IPS DF 6.9 (cell line): Measurements from ENCODE around the gene FBXL17.

ENCODE experiments used
- DNase-seq: peaks from one replicate; pipeline ENCODE4 v3.0.0-alpha.2; 2013; ENCODE audit warnings: low read depth, low spot score
- H3K27ac ChIP-seq: one replicate; pipeline ENCODE4 v1.5.1; 2013; ENCODE audit warnings: low read length, control low read depth
- H3K27me3 ChIP-seq: 2 replicates; pipeline ENCODE4 v1.6.1; 2013; ENCODE audit warnings: mild to moderate bottlenecking, low read length; ENCODE audit not compliant: control insufficient read depth, insufficient read depth
- H3K36me3 ChIP-seq: 2 replicates; pipeline ENCODE4 v1.6.1; 2013; ENCODE audit warnings: low read length; ENCODE audit not compliant: control insufficient read depth, insufficient read depth
- H3K4me1 ChIP-seq: 2 replicates; pipeline ENCODE4 v1.6.1; 2013; ENCODE audit warnings: low read length; ENCODE audit not compliant: control insufficient read depth, insufficient read depth
- H3K4me3 ChIP-seq: 2 replicates; pipeline ENCODE4 v1.5.1; 2013; ENCODE audit warnings: mild to moderate bottlenecking, low read length
- H3K9me3 ChIP-seq: 2 replicates; pipeline ENCODE4 v1.6.1; 2013; ENCODE audit warnings: low read length, inconsistent platforms; ENCODE audit not compliant: control insufficient read depth, insufficient read depth
- WGBS: extraction: QIAGEN DNeasy Blood & Tissue Kit; methylation state at CpG from one replicate; pipeline ENCODE4 v1.1.7; 2013; ENCODE audit warnings: mixed read lengths, missing lambda C conversion rate; ENCODE audit not compliant: insufficient read length, insufficient coverage; 5-methylcytosine and 5-hydroxymethylcytosine counted together

The FBXL17 gene

DNA sequence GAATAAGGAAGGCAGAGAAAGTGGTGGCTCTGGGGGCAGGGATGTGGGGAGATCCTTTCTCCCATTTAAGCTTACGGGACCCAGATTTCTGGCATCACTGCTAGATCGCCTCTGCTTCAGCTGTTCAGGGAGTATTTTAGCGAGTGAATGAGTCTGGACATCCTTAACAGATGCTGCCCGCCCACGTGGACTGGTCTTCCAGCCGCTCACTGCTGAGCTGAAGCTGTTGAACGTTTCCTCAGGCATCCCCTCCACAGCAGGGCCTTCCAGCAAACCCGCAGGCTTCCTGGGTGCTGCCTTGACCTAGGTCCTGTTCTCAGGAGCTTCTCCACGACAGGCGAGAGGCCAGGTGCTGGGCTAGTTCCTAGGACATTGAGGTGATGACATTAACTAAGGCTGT, 566.8 kb downstream of the FBXL17 start:
- Histone ChIP-seq H3K27ac (no peak overlapping the region), H3K4me3 (no peak overlapping the region), H3K9me3 (no peaks in the 10 kb centered on the region), H3K27me3 (no peaks in the 10 kb centered on the region), H3K4me1 (no peaks in the 10 kb centered on the region; the same call in 1 of the 2 replicates), H3K36me3 (no peaks in the 10 kb centered on the region)
- WGBS = no CpG with 5 or more reads among the region's 10 CpGs
- DNase-seq = no peak

DNA sequence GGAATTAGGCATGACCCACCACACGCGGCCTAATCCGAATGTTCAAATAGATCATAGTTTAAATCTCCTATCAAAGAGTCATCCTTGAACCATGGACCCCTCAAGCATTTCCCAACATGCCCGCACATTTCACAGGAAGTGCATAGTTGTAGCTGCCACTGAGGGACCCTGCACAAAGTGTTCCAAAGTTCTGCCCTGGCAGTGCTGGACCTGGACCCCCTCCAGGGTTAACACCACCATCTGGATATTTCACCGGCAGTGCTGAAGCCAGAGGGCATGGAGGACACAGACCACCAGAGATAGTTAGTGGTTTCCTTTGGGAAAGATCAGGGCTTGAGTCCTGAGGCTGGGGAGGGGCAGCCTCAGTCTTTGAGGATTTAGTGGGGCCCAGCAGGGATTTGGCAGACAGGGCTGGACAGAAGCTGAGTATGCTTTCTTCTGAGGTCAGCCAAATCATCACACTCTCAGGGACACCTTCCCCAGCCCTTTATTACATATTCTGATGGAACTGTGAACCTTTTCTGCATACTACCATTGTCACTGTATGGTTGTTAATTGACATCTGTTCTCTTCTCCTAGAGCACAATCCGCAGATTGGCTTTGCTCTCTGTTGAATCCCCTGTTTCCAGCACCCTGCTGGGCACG, 567.6 kb downstream of the FBXL17 start:
- Histone ChIP-seq H3K27ac (no peak overlapping the region), H3K9me3 (no peaks in the 10 kb centered on the region), H3K4me1 (no peaks in the 10 kb centered on the region; the same call in 1 of the 2 replicates), H3K4me3 (no peak overlapping the region), H3K36me3 (no peaks in the 10 kb centered on the region), H3K27me3 (no peaks in the 10 kb centered on the region)
- no peak for DNase-seq
- no CpG with 5 or more reads among the region's 7 CpGs for WGBS

DNA sequence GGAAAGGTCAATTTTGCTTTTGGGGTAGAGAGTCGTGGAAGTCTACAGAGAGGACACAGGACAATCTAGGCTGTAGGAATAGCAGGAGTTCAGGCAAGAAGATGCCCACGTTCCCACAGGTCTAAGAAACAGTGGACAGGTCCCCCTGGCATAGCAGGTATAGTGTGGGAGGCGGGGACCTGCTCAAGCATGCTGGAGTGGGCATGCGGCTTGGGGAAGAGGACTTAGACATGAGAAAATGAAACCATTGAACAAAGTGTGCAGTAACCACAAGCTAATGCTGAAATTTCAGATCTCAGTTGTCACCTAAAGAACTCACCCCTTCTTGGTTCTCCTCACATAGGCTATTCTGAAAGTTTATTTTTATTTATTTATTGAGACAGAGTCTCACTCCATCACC, 568.3 kb downstream of the FBXL17 start:
- Histone ChIP-seq H3K27me3 (no peaks in the 10 kb centered on the region), H3K27ac (no peak overlapping the region), H3K9me3 (no peaks in the 10 kb centered on the region), H3K36me3 (no peaks in the 10 kb centered on the region), H3K4me1 (no peaks in the 10 kb centered on the region; the same call in 1 of the 2 replicates), H3K4me3 (no peak overlapping the region)
- no peak for DNase-seq
- no CpG with 5 or more reads among the region's 4 CpGs for WGBS

DNA sequence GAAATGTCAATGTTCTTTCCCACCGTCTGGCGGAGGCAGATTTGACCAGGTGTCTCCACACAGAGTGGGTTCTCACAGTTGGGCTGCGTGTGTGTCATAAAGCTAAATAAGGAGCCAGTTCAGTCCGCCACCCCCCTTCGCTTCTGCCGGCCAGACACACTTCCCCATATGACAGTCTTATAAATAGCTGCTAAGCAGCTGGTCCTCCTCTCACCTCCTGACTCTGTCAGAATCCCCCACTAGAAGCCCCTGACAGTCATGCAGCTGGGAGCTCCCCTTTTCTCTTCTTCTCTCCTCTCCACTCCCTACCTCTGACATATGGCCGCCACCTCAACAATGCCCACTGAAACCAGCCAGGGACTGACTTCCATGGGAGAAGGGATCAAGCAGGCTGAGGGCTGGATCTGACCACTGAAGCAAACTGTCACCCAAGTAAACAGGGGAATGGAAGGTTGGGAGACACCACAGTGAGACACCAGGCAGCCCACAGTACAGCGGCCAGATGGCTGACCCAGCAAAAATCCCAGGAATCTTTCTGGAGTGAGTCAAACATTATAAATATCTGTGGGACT, 569.2 kb downstream of the FBXL17 start:
- peaks cover 2% of the 10 kb centered on the region; the same call in 1 of the 2 replicates for H3K4me1 ChIP-seq
- H3K4me3 ChIP-seq = no peak overlapping the region
- no peaks in the 10 kb centered on the region for H3K36me3 ChIP-seq
- H3K27me3 ChIP-seq = no peaks in the 10 kb centered on the region
- no CpG with 5 or more reads among the region's 8 CpGs for WGBS
- DNase-seq = no peak
- no peak overlapping the region for H3K27ac ChIP-seq
- H3K9me3 ChIP-seq = no peaks in the 10 kb centered on the region

DNA sequence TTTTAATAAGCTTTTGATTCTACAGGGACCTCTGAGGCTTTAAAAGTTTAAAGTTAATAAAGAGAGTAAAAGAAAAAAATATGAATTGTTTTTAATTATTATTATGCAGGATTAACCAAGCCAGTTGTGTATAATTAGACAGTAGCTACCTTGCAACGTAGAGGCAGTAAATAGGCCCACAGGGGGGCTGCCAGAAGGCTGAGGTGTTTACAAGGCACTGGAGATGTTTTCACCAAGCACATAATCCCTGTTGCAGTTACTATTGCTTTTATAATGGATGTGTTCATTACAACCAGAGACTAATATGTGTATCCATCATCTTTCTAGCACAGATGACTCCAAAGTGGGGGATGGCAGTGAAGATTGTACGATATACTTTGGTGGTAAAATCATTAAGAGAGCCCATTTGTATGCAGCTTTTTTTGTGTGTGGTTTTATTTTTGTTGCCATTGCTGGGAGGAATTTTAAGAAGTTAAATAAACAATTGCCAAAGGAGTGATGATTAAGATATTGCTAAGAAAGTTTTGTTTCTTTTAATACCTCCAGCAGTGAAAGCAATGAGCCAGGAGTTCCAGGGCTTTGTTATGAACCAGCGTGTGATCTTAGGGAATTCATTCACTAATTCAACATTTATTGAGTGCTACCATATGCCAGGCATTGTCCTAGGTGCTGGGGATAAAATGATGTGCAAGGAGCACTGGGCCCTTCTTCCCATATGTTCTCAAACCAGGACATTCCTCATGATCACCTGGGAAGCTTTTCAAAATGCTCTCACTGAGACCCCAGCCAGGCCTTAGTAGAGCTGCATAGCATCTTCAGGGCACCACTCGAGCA, 572.5 kb downstream of the FBXL17 start:
- Histone ChIP-seq H3K4me3 (no peak overlapping the region), H3K4me1 (peaks cover 9% of the 10 kb centered on the region; the same call in 1 of the 2 replicates), H3K36me3 (no peaks in the 10 kb centered on the region), H3K9me3 (no peaks in the 10 kb centered on the region), H3K27ac (no peak overlapping the region), H3K27me3 (no peaks in the 10 kb centered on the region)
- no peak for DNase-seq
- no CpG with 5 or more reads among the region's 4 CpGs for WGBS
